Right ventricle myocardium inferior (tissue), 1 donor: ENCODE measurements around the gene RFX8. TPM values are rescaled to one million over a fixed set of nuclear protein-coding genes. Genes with fewer than 3 reads are reported as not detected.
"Not testable (repeated sequence)": the region's sequence is repeated elsewhere in the genome, so short reads cannot be mapped to it uniquely, and the experiment has no call there.

Experiments
- ATAC-seq: fragments of 200-7000 bp; cut with Tn5 transposase; one replicate; pipeline ENCODE4 v1.9.1; 2020; ENCODE audit warnings: mild to moderate bottlenecking, moderate library complexity
- DNase-seq: peaks from one replicate; pipeline ENCODE4 v3.0.0; 2021; ENCODE audit errors: missing footprints
- intact Hi-C: fragments of 100-400 bp; cut with DNase I; formaldehyde crosslinking; loops from one replicate; pipeline ENCODE4 v1.11.0; 2022
- total RNA-seq: library from RNA; stranded (reverse); fragmentation: NEBNext Ultra II Directional; extraction: Animal tissue kit (Norgen Biotek cat#: 25700); gene quantifications from one replicate; pipeline ENCODE4 v1.2.1, GENCODE V29; 2021
- donor health status: DM: no; HTN: yes; CAD: no; lungs with severe emphysema.

Gene RFX8
- total RNA-seq, 1 donor from 2014 or later = not detected

DNA sequence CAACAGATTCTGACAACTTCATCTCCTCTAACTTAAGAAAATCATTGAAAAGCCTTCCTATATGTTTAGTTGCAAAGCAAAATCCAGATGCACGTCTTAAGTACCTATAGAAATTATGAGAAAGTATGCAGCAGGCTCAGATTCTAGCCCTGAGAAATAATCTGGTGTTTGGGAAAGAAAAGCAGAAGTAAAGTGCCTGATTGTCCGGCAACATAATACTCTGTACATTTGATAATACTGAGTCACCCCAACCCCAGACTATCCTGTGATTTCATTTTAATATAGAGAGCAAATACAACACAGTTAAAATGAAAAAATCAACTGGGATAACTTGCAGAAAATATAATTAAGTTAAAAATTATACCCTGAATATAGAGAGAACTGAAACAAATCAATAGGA, 13.5 kb downstream of the RFX8 start:
- DNase-seq = no peak
- ATAC-seq = no peak
- intact Hi-C loops = no loop called here

DNA sequence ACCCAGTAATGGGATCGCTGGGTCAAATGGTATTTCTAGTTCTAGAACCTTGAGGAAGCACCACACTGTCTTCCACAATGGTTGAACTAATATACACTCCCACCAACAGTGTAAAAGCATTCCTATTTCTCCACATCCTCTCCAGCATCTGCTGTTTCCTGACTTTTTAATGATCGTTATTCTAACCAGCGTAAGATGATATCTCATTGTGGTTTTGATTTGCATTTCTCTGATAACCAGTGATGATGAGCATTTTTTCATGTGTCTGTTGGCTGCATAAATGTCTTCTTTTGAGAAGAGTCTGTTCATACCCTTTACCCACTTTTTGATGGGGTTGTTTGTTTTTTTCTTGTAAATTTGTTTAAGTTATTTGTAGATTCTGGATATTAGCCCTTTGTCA, 20.5 kb downstream of the RFX8 start:
- ATAC-seq, DNase-seq, intact Hi-C loops: not testable (repeated sequence)

DNA sequence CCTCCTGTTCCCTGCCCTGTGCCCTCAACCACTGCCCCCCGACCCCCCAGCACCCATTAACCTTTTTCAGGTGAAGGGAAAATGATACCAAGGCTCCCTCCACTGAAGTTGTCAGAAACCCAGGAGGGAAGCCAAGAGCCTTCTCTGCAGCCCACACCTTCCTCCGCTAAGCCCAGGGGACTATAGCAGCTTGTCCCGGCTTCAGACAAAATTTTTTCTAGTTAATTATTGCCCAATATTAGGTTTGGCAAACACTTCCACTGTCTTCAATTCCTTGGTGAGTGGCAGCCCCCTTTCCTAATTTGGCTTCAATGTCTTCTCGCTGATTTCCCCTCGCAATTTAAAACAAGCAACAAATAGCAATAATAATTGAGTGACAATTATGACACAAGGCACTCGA, 23.9 kb downstream of the RFX8 start:
- intact Hi-C loops = no loop called here
- ATAC-seq = no peak
- no peak for DNase-seq

DNA sequence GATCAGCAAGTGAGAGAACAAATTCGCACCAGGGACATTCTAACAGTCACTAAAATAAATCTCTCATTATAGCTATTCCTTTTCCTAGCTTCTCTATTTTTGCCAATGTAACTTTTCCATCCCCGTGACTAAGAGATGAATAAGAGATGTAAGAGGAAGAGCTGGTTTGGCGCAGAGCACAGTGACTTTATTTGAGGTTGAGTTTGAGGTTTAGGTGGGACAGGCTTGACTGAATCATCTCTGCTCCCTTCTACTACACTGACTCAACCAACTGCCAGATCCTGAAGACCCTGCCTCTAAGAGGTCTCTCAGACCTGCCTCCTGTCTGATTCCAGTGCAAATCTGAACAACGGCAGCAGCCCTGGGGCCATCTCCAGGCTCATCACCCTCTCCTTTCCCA, 28.0 kb downstream of the RFX8 start:
- intact Hi-C loops = no loop called here
- ATAC-seq (no peak), DNase-seq (no peak)

DNA sequence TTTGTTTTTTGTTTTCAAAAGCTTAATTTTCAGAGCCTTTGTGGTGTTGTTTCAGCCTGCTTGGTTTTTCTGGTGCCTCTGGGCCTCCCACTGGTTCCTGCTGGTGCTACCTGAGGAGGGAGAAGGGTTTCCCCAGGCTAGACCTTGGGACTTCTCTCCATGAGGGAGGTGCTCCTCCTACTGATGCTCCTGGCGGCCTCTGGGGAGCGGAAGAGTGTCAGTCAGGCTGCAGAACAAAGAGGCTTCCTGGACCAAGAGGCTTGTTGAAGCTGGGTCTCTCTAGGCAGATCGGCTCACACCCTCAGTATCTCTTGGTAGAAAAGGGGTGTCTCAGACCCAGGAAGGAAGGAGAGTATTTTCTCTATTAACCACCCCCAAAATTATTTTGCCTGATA, 32.2 kb downstream of the RFX8 start:
- no peak for ATAC-seq
- DNase-seq = no peak
- intact Hi-C loops = loop anchor here (5.0 kb wide), 1 partner anchor 350 kb away; no protein-coding TSS in a partner anchor

DNA sequence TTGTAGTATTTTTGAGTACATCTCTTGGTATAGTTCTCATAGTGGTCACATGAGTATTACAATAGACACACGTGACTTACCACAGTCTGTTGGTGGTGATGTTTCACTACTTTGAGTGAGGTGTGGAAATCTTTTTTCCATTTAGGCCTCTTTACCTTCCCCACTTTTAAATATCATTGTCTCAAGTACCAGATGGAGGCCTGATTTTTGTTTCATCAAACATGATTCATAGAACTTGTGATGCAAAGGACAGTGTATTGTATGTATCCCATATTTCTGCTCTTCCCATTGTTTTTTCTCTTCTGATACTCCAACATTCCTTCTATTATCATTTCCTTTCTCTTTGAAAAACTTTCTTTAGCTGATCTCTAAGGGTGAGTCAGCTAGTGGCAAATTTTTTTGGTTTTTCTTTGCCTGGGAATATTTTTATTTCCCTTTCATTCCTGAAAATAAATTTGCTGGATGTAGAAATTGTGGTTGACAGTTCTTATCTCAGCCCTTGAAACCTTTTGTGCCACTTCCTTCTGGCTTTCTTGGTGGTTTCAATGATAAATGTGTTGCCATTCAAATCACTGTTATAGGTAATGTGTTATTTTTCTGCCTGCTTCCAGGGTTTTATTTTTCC, 32.8 kb downstream of the RFX8 start:
- intact Hi-C loops = loop anchor here (5.0 kb wide), 1 partner anchor 350 kb away; no protein-coding TSS in a partner anchor
- ATAC-seq (no peak), DNase-seq (no peak)

DNA sequence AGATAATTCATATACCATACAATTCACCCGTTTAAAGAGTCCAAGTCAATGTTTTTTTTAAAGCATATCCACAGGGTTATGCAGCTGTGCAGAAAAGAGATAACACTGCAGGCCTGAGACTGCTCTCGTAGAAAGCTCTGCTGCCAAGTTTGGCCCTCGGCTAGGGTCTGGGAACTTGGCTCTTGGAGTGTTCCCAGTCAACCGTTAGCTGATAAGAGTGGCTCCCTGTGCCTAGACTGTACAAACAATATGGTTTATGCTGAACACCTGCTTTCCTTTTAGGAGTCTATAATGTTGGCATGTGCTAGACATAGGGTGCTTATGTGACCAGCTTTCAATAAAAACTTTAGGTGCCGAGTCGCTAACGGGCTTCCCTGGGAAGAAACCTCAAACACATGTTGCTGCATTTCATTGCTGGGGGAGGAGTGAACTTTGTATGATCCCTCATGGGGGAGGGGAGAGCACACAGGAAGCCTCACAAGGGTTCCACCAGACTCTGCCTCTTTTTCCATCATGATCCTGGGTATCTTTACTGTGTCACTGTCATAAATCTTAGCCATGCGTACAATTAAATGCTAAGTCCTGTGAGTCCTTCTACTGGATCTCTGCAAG, 34.7 kb downstream of the RFX8 start:
- intact Hi-C loops = loop anchor here (5.0 kb wide), 1 partner anchor 352 kb away; no protein-coding TSS in a partner anchor
- peak; percentile 94 for ATAC-seq
- no peak for DNase-seq

DNA sequence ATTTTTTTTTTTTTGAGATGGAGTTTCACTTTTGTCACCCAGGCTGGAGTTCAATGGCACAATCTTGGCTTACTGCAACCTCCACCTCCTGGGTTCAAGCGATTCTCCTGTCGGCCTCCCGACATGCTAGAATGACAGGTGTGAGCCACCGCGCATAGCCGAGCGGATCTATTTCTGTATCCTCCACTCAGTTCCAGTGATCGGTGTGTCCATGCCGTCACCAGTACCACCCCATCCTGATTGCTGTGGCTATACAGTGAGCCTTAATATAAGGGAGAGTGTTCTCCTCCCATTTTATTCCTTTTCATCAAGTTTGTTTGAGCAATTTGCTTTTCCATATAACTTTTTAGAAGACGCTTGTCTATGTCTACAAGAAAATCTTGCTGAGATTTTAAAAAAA, 35.2 kb downstream of the RFX8 start:
- ATAC-seq (no peak), DNase-seq (no peak)
- intact Hi-C loops = loop anchor here (5.0 kb wide), 1 partner anchor 353 kb away; no protein-coding TSS in a partner anchor

DNA sequence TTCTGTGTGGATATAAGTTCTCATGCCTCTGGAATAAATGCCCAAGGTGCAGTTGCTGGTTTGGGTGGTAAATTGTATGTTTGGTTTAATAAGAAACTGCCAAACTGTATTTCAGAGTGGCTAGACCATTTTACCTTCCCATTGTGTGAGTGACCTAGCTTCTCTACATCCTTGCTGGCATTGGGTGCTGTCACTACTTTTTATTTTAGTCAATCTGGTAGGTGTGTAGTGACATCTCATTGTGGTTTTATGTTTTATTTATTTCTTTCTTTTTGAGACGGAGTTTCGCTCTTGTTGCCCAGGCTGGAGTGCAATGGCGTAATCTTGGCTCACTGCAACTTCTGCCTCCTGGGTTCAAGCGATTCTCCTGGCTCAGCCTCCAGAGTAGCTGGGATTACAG, 36.4 kb downstream of the RFX8 start:
- DNase-seq, ATAC-seq, intact Hi-C loops: not testable (repeated sequence)

DNA sequence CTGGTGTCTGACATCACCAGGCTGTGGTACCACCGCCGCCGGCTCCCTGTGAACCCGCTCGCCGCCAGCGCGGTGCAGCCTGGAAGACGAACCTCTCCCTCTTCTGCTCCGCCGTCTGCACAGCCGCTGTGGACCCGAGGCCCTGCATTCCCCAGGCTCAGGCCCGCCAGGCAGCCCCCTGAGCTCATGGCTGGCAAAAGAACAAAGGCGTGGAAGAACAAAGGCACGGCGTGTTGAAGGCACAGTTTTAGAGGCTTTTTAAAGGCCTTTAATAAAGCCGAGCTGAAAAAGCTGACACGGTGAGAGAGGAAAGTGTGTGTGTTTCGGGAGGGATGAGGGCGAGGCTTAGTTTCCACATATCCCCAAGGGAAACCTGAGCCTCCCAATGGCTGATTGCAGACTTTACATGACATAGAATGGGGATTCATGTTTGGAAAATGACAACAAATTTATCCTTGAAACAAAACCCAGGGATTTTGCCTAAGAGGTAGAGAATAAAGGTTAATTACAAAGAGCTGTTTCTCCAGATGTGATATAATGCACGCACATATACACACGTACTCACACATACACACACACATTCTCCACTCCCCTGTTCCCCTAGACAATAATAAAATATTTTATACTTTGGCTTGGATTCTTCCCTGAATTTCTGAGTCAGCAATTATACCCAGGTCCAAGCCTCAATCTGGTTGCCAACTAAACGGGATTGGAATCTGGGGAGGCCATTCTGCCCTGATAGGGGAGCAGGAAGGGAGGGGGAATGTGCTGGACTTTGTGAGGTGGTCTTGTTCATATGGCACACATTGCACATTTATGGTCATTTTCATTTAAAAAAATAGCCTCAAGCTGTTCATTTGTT, 39.7 kb downstream of the RFX8 start:
- intact Hi-C loops = no loop called here
- ATAC-seq (no peak), DNase-seq (no peak)

DNA sequence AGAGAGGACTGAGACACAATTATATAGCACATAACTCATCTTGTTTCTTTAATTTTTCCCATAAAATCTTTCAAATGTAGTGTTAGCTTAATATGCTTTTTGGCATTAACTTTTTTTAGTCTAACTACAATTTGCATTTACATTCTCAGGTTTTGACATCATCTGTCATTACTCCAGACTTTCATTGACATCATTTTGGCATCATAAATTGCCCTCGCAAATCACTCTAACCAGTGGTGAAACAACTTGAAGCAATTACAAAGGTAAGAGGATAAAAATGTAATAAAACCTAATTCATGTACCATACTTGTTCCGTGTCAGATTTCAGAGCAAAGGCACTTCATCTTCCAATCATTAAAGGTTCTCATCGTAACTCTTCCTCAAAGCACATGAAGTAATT, 41.4 kb downstream of the RFX8 start:
- ATAC-seq = no peak
- intact Hi-C loops = no loop called here
- DNase-seq = no peak

DNA sequence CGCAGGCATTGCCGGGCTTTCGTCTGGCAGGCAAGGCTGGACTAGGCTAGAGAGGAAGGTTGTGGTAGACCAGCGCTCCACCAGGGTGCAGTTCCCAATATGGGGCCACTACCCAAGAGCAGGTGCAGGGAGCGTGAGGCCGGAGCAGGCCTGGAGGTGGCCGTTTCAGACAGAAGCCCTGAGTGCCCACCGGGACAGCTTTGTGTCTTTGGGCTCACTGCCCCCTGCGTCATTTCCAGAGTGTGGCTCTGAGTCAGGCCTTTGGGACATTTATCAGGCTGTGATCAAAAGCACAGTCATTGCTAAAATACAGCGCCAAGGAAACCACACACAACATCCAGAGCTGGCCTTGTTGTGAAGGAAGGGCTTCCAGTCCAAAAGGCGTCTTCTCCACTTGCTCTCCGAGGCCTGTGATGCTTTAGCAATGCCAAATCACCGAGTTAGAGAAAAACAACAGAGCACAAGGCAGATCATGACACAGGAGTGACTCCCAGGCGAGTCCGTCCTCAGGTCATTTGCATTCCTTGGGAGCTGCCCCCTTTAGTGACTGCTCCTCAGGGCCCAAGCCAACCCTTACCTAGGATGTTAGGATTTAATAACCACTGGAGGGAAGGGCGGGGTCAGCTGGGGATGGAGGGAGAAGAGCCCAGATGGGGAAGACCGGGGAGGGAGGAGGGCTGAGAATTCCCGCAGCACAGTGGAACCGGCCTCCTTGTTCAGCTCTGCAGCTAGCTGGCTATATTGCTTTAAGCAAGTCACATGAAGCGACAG, 42.3 kb downstream of the RFX8 start:
- no peak for DNase-seq
- peak; percentile 55 for ATAC-seq
- intact Hi-C loops = no loop called here

DNA sequence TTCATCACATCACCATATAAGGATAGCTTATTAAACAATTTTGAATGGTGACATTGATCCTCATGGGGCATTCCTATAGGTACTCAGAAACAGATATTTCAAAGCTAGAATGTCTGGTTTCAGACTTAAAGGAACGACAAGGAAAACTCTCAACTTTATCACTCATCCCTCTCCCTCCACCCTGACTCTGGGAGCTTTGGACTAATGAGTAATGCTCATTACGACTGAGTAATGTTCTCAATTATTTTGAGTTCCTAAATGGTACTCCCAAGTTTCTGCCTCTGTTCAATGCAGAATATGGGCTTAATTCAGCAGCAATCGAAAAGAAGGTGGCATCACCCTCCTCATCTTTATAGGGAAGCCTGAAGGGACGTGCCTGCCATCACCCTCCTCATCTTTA, 43.4 kb downstream of the RFX8 start:
- intact Hi-C loops = no loop called here
- ATAC-seq (no peak), DNase-seq (no peak)

DNA sequence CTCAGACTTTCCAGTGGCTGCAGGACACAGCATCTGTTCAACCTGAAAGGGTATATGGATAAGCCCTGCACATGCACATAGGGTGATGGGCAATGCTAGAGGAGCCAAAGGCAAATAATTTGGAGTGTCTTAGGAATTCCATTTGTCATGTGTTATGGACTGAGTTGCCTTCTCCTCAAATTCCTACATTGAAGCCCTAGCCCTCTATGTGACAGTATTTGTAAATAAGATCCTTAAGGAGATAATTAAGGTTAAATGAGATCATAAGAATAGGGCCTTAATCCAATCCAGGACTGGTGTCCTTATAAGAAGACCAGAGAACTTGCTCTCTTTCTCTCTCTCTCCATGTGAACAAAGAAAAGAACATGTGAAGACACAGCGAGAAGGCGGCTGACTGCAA, 44.8 kb downstream of the RFX8 start:
- DNase-seq (no peak), ATAC-seq (no peak)
- intact Hi-C loops = no loop called here

DNA sequence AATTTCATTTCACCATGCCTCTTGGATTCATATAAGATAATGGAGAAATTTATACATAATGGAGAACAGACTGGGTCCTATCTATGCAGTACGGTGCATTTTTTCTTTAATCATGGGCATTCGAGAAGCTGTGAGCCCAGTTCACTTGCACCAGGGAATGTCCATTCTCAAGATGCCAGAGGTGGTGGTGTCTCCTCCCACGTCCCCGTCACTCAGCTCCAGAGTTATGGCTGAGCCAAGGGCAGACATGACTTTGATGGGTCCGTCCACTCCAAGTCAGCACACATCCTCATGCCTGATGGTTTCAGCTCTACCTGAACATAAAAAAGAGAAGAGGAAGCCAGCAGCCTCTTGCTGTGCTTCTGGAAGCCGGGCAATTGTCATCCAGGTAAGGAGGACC, 45.5 kb downstream of the RFX8 start:
- no peak for ATAC-seq

DNA sequence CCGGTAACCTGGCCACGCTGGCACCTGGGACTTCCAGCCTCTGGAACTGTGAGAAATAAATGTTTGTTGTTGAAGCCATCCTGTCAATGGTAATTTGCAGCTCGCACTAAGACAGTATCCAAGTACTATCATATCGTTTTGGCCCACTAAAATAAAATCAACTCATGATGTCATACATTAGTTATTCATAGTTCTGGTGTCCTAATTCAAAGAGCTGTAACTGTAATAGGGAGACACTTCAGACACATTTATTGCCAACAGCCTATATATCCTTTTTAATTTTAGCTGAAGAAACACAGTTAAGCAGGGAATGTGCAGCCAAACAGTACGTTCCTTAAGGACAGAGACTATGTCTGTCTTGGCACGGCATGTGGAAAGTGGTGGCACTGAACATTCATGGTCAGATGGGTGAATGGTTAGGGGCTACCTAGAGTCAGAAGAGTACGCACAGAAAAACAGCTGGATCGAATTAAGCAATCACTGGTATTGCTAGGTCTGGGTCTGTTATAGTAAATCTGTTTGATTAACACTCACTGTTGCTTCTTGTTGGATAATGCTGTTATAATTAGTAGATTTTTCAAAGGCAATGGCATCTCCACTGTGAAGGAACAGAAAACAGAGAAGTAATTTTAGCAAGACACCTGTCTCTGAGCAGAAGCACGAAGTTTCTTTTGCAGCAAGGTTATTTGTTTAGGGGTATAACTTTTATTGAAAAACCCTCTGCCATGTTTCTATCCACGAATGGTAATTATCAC, 46.3 kb downstream of the RFX8 start:
- intact Hi-C loops = no loop called here
- ATAC-seq (no peak), DNase-seq (no peak)

More for the DNA sequence above, 45.5 kb downstream of the RFX8 start:
- DNase-seq = no peak
- intact Hi-C loops = no loop called here

DNA sequence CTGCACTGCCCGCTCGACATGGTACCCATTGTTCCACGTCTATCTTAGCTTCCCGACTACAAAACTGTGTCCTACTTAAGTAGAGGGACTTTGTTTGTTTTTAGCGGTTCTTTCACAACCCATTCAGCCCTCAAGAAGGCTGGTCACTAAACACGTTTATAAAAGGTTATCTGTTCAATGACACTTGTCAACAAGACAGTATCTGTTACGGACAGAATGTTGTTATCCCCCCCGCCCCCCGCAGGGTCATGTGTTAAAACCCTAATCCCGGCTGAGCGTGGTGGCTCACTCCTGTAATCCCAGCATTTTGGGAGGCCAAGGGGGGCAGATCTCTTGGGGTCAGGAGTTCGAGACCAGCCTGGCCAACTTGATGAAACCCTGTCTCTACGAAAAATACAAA, 47.2 kb downstream of the RFX8 start:
- intact Hi-C loops = no loop called here
- DNase-seq (no peak), ATAC-seq (no peak)

DNA sequence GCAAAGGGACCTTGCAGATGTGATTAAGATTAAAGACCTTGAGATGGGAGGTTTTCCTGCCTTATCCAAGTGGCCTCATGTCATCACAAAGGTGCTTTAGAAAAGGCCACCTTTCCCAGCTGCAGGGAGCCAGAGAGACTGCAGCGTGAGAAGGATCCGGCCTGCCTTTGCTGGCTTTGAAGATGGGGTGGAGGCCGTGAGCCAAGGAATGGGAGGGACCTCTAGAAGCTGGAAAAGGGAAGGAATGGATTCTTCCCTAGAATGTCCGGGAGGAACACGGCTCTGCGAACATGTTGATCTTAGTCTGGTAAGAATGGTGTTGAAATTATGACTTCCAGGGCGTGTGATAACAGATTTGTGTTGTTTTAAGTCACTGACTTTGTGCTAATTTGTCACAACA, 47.7 kb downstream of the RFX8 start:
- no peak for ATAC-seq
- DNase-seq = no peak
- intact Hi-C loops = no loop called here
